WI38 (cell line): ENCODE data around the gene FAM163A.

Experiments used
- H3K4me3 ChIP-seq: 2 replicates; pipeline ENCODE4 v1.5.1; 2011; ENCODE audit warnings: low read depth, mild to moderate bottlenecking, control low read depth, low read length
- CTCF ChIP-seq: IDR thresholded peaks from 2 replicates; pipeline ENCODE4 v1.5.1; 2012; ENCODE audit warnings: low read depth, mild to moderate bottlenecking, control low read depth, low read length

Gene FAM163A

DNA sequence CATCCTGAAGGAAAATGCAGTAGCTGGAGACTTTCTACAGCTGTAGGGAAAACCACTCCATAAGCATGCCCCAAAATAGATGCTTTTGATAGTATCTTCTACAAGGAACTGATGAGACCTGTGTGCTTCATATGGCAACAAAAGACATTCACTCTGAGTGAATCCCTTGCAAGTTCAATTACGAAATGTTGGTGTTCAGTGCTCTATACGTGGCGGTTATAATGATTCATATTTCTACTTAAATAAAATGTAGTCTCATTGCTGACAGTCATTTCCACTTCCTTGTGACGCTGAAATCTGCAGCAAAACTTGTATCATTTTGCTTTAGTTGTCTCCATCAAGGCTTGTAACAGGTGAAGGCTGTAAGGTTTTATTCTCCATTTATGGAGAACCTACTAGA lies 113.9 kb downstream of the FAM163A start:
- TF ChIP-seq CTCF: no peak
- H3K4me3 ChIP-seq: no peak overlapping the region

DNA sequence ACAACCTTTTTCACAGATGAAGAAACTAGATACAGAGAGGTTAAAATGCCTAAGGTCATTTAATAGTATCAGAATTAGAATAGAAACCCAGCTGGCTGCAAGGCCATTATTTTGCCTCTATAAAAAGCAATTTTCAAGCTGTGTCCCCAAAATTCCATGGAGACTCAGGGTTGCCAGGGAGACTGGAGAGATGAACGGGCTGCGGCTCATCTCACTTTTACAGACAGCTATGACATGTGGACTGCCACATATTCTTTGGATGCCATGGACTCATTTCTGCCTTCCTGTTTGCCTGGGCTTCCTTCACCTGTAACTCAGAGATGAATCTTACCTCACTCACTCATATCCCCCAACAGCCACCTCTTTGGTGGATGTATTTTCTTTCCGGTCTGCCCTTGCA lies 117.6 kb downstream of the FAM163A start:
- H3K4me3 ChIP-seq: no peak overlapping the region
- TF ChIP-seq CTCF: no peak

DNA sequence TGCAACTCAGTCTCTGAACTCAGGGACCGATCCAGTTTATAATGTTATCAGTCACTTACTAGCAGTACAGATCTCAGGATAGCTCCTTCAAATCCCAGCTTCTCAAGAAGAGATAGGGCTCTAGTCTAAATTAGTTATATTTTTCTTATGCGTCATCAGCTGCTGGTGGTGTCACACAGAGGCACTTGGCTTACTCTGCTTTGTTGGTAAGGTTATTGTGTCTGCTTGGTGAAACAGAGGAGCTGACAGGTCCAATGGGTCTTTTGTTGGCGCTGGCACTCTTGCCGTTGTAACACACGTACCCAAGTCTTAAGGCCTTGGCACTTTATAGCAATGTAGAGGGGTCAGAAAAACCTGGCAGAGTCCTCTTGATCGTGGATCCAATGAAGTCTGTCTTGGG lies 122.3 kb downstream of the FAM163A start:
- no peak for TF ChIP-seq CTCF
- no peak overlapping the region for H3K4me3 ChIP-seq
